Panc1 (cell line): ENCODE data around the gene NFAM1.
A peak's percentile ranks its signal among the peaks of the same experiment; 100 is the strongest.

Experiments
- POLR2AphosphoS5 ChIP-seq: IDR thresholded peaks from 2 replicates; pipeline ENCODE4 v1.6.1; 2012; ENCODE audit warnings: mild to moderate bottlenecking, low read depth, low read length, moderate library complexity
- SIN3A ChIP-seq: IDR thresholded peaks from 2 replicates; pipeline ENCODE4 v1.6.1; 2012; ENCODE audit warnings: low read depth, mild to moderate bottlenecking, low read length, moderate library complexity, borderline replicate concordance; ENCODE audit not compliant: insufficient read depth
- TF ChIP-seq, protein P1 (sequence below): fragments of 450-650 bp; IDR thresholded peaks from 2 replicates; pipeline ENCODE4 v1.5.1; 2017; ENCODE audit warnings: mild to moderate bottlenecking

DNA sequence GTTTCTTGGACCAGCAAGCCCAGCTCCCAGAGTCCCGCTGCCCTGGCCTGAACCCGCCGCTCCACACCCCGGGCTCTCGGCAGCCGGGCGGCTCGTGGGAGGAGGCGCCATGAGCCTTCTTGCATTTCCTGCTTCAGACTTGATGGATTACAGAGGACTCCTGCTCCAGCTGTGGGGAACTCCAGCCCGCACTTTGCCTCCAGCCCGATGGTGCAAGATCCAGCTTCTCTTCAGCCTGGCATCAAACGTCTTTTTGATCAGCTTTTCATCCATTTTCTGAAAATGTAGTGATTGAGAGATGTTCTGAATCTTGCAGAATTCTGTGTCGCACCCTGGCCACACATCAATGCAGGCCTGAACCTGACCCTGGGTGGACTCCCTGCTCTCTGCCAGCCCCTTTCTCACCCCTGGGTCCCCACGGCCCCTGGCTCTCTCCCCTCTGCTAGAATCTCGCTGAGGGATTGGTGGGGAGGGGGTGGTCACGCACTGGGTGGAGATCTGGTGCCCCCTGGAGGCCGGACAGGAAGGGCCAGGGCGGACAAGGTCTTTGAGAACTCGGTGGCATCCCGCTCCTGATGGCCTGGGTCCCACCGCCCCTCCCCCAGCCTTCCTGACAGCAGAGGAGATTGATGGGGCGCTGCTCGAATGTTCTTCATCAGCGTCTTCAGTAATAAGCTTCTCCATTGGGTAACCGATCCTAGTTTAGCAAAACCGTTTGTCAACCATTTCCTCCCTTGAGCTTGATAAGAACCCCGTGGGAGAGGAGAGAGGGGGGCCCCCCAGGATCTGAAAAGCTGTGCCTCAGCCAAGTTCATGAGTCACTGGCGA lies 12.1 kb upstream of the NFAM1 start:
- TF ChIP-seq, protein P1, sequence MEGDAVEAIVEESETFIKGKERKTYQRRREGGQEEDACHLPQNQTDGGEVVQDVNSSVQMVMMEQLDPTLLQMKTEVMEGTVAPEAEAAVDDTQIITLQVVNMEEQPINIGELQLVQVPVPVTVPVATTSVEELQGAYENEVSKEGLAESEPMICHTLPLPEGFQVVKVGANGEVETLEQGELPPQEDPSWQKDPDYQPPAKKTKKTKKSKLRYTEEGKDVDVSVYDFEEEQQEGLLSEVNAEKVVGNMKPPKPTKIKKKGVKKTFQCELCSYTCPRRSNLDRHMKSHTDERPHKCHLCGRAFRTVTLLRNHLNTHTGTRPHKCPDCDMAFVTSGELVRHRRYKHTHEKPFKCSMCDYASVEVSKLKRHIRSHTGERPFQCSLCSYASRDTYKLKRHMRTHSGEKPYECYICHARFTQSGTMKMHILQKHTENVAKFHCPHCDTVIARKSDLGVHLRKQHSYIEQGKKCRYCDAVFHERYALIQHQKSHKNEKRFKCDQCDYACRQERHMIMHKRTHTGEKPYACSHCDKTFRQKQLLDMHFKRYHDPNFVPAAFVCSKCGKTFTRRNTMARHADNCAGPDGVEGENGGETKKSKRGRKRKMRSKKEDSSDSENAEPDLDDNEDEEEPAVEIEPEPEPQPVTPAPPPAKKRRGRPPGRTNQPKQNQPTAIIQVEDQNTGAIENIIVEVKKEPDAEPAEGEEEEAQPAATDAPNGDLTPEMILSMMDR, result peak; percentile 89
- TF ChIP-seq SIN3A, result no peak
- TF ChIP-seq POLR2AphosphoS5, result no peak
